Left cardiac atrium (tissue), 4 donors: Measurements from ENCODE around the gene GMFB. TPM values are rescaled to one million over a fixed set of nuclear protein-coding genes. Genes with fewer than 3 reads are reported as not detected.

Experiments used
- ATAC-seq, 2 donors: fragments of 200-7000 bp; cut with Tn5 transposase; one replicate each; pipeline ENCODE4 v1.9.1; 2020; ENCODE audit warnings: mild to moderate bottlenecking in 2 of 2, moderate library complexity in 2 of 2
- DNase-seq: peaks from one replicate; pipeline ENCODE4 v3.0.0-alpha.2; 2020
- intact Hi-C, 2 donors: fragments of 100-400 bp; cut with DNase I; formaldehyde crosslinking; loops; one replicate each; pipeline versions ENCODE4 v1.14.1 to v1.15.1; 2022 to 2023
- long read RNA-seq: library from polyadenylated mRNA; unstranded; transcript quantifications from one replicate; pipeline ENCODE4 v2.0.0, GENCODE V29; 2021
- total RNA-seq, 2 donors: library from RNA; stranded (reverse); fragmentation: NEBNext Ultra II Directional; extraction: Animal tissue kit (Norgen Biotek cat#: 25700); gene quantifications; one replicate each; pipeline ENCODE4 v1.2.1, GENCODE V29; 2021
- donor health status: DM: no; HTN: yes; CAD: no.
- donor health status: DM: no; HTN: yes; CAD: no; lungs with severe emphysema.
- donor health status: DM: yes; HTN: yes; CAD: no.
- donor health status: Dilated cardiomyopathy.

Gene GMFB
- total RNA-seq = 10 to 100 TPM; 31.3 to 32.7 TPM
- long read RNA-seq, full-length matches to known transcripts = 11 of 16 reads
- long read RNA-seq, partial matches to known transcripts = 0 of 16 reads
- long read RNA-seq, other reads (novel, unspliced or antisense) = 5 of 16 reads

DNA sequence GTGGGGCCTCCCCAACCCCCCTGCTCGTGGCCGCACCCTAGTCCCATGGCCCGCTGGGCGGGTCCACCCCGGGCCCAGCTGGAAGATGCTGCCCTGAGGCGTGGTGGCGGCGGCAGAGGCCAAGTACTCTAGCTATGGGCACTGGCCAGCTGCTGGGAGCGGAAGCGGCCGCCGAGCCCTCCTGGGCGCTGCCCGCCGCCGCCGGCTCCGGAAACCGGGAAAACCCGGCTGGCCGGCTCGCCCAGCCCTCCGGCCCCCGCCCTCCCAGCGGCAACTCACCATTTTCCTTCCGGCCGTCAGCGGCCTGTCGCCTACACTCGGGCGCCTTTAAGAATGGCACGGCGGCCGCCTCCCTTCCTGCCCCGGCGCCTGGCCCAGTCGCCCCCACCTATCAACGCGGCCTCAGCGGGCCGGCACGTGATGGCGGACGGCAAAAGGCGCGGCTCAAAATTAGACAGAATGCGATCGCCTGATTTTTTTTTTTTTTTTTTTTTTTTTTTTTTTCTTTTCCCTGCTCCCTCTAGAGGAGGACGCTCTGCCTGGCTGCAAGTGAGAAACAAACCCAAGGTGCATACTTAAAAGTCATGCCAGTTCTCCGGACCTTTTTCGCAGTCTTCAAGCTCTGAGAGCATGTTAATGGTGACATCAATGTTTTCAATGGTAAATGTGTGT, at the start of gene GMFB:
Gene GMFB (minus strand): TSS at position 335 of the 672 bp plus-strand sequence. CDS start 53 bp downstream, at position 282.
- peak; percentile 95 for DNase-seq
- intact Hi-C loops = no loop called here
- peak; percentile 97 for ATAC-seq

DNA sequence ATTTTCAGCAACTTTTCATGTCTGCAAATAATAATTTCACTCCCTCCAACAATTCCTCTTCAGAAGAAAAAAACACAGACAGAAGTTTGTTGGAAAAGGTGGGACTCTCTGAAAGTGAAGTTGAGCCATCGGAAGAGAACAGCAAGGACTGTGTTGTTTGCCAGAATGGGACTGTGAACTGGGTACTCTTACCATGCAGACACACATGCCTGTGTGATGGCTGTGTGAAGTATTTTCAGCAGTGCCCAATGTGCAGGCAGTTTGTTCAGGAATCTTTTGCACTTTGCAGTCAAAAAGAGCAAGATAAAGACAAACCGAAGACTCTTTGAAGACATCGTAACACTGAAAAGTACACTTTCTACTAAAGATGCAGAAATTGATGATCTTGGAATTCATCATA, 49.3 kb upstream of the GMFB start:
- intact Hi-C loops = no loop called here
- ATAC-seq (no peak), DNase-seq (no peak)

DNA sequence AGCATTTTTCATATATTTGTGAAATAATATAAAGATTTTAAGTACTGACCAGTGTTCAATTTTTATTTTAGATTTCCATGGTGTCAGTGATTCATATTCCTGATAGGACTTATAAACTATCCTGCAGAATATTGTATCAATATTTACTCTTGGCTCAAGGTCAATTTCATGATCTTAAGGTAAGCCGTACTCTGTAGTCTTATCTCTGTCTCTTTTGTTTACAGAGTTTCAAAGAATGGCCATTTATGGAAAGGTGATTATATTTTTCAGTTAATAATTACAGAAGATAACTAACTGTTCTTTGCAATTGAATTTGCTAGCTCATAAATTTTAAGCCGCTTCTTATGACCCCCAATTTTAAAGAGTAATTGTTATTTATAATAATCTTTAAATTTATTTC, 48.9 kb upstream of the GMFB start:
- intact Hi-C loops = no loop called here
- ATAC-seq (no peak), DNase-seq (no peak)

DNA sequence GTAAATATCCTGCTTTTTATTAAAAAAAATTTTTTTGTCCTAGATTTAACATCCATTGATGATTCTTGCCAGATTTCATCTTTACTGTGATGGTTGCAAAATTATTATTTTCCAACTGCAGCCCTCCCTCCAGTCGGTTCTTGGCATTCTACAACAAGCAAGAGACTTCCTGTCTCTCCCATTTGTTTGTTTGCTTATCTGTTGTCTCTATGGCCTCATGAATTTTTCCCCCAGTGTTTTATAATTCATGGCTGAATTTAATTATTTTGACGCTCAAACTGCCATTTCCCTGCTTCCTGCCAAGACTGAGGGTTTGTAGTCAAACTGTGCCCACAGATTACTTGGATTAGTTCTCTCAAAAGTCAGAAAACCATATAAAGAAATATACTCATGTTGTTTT, 46.9 kb upstream of the GMFB start:
- ATAC-seq = no peak
- intact Hi-C loops = no loop called here
- no peak for DNase-seq

DNA sequence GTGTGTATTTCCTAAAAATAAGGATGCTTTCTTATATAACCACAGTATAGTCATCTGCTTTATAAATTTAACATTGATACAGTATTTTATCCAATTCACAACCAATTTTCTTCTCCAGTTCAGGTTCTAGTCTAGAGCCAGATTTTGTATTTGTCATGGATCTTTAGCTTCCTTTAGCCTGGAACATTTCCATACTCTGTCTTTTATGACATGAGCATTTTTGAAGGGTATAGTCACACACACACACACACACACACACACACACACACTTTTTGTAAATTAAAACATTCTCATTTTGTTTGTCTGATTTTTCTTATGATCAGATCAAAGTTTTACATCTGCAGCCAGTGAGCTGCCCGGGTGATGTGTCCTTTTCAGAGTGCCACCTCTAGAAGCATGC, 46.3 kb upstream of the GMFB start:
- DNase-seq (no peak), ATAC-seq (no peak)
- intact Hi-C loops = no loop called here

DNA sequence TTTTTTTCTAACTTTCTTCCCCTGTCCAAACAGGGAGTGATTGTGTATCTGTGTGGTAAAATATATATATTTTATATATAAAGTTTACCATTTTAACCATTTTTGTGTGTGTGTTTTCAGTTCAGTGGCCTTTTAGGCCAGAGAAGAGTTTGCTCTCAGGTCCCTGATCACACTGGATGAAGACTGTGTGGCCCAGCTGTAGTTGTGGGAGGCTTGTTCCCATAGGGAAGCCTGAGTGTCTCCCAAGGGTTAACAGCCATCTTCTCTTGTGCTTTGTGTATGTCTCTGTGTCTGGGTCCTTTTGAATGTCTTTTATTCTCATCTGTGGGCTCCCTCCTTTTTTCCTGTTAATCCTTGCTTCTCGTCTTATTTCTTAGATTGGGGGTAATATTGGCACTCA, 44.3 kb upstream of the GMFB start:
- intact Hi-C loops = no loop called here
- DNase-seq = no peak
- ATAC-seq = no peak

DNA sequence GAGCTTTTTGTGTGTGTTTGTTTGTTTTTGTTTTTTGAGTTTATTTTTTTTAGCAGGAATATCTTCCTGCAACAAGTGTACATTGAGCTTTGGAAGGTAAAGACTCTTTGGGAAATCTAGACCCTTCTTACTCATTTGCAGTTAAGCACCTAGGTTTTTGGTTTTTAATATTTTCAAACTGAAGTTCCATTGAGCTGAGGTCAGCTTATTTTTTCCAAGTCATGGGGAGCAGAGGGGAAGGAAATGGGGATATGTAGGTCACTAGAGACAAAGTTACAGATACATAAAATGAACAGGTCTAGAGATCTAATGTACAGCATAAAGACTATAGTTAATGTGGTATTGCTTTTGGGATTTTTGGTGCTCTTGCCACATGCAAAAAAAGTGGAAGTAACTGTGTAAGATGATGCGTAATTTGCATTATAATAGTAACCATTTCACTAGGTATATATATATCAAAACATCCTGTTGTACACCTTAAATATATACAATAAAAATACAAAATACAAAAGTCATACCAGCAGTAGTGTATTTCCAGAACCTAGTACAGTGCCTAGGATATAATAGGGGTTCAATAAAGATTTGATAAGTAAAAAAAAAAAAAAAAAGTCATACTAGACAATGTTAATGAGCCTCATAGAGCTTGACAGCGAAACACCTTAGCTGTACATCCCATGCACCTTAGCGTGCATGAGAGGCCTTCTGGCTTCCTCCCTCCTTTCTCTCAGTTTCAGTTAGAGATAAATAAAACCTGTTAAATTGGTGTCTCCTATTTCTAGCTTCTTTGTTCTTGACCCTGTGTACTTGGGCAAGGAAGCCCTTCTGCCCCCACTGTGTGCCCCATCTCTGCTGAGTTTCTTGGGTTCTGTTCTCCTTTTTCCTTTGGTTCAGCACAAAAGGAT, 43.6 kb upstream of the GMFB start:
- DNase-seq (no peak), ATAC-seq (no peak)
- intact Hi-C loops = no loop called here

DNA sequence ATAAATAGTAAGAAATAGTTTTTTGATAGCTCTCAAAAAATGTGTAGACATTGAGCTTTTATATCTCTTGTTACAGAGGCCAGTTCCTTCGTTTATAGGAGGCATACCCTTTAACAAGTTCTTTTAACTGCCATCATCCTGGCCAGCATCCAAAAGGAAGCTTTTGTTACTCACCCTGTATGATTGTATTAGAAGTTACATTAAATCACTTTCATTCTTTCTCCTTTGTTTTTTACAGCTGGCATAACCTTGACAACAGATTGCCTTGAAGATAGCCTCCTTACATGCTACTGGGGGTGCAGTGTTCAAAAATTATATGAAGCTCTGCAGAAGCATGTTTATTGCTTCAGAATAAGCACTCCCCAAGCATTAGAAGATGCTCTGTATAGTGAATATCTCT, 41.0 kb upstream of the GMFB start:
- ATAC-seq (no peak), DNase-seq (no peak)
- intact Hi-C loops = no loop called here

DNA sequence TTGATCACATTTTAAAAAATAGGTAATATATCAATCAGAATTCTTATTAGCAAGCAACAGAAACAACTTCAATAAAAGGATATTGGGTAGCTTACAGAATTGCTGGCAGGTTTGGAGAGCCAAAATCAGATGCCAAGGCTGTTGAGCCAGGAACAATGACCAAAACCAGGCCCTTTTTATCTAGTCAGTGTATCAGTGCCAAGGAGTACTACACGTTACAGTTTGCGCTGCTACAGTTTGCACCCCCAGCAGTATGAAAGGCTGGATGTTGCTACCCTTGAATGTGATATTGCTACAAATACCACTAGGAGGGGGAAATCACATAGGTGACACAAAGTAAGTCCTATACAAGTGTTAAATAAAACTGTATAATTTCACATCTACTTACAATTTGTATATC, 40.2 kb upstream of the GMFB start:
- DNase-seq (no peak), ATAC-seq (no peak)
- intact Hi-C loops = no loop called here

DNA sequence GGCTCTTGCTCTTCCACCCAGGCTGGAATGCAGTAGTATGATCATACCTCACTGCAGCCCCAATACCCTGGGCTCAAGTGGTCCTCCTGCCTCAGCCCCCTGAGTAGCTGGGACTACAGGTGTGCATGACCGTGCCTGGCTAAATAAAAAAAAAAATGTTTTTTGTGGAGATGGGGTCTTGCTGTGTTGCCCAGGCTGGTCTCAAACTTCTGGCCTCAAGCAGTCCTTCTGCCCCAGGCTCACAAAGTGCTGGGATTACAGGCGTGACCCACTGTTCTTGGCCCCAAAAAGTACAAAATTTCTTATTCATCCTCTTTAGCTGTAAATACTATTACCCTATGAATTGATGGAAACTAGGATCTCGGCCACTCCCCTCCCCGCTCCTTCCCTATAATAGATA, 35.6 kb upstream of the GMFB start:
- intact Hi-C loops = no loop called here
- no peak for DNase-seq
- ATAC-seq = no peak

DNA sequence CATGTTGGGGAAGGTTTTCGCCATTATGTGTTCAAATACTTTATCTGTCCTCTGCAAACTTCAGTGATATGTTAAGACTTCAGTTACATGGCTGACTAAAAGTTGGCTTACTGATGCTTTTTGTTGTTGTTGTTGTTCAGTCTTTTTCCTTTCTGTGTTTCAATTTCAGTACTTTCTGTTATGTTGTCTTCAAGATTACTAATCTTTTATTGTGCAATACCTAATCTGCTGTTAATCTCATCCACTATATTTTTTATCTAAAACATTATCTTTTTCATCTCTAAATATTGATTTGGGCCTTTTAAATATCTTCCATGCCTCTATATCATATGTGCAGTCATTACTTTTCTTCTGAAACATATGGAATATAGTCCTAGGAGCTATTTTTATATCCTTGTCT, 27.9 kb upstream of the GMFB start:
- intact Hi-C loops = no loop called here
- no peak for DNase-seq
- no peak for ATAC-seq

DNA sequence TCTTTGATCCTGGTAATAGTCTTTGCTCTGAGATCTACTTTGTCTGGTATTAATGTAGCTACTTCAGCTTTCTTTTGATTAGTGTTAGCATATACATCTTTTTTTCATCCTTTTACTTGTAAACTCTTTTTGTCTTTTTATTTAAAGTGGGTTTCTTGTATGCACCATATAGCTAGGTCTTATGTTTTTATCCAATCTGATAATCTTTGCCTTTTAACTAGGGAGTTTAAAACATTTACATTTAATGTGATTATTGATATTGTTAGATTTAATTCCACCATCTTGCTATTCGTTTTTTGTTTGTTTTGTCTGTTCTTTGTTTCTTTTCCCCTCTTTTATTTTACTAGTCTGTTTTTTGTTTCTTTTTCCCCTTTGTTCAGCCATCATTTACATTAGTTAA, 26.9 kb upstream of the GMFB start:
- intact Hi-C loops = no loop called here
- ATAC-seq = no peak
- DNase-seq = no peak

DNA sequence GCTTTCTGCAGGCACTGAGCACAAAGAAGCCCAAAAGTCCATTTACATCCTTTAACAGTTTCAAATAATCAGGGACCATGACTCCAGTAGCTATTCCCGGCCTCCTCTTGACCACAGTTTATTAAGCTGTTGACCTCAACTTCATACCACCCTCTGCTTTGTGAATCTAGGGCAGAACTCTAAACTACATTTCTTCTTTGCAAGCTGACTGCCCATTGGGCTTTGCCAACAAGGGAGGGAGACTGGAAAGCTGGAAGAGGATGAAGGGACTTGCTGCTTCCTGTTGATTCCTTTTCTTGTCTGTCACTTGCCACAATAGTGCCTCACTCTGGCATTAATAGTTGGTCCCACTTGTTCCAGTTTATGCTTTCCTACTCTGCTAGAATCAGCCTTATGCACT, 23.6 kb upstream of the GMFB start:
- ATAC-seq (no peak), DNase-seq (no peak)
- intact Hi-C loops = no loop called here

DNA sequence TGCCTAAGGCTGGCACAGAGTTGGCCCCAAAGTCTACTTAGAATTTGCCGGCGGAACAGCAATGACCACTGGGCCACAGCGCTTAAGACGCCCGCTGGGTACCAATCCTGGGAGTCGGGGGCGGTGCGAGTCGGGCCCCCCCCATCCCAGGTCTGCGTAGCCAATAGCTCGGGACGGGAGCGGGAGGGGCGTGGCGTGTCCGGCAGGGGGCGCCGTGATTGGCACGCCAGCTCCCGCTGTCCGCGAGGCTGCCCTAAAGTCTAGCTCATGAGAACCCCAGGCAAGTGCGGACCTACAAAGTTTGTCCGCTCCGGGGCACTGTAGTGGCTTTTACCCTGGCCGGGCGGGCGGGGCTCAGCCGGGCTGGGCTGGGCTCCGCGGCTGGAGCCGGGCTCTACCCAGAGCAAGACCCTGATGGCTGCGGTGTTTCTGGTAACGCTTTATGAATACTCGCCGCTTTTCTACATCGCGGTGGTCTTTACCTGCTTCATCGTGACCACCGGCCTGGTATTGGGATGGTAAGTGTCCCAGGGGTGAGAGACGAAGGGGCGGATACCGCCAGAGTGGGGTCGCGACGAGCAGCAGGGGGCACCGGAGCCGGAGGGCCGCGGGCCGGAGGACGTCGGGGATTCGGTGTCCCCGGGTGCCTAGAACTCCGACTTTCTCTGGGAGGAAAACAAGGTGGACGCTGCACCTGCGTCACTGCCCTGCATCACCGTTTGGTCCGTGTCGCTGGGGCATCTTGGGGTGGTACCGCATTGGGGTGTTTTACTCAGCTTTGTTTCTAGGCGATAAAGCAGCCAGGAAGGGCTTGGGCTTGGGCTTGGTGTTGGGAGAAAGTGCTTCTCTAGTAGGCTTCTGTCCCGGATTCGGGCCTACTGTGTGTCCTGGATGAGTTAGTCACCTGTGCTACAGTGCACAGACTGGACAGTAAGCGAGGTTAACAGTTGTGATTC, 21.0 kb upstream of the GMFB start, which contains the start of gene CGRRF1:
Gene CGRRF1 (plus strand): TSS at position 361 of the 956 bp plus-strand sequence. CDS start 54 bp downstream, at position 415.
- DNase-seq (peak; percentile 99), ATAC-seq (peak; percentile 99 to 100)
- intact Hi-C loops = no loop called here

DNA sequence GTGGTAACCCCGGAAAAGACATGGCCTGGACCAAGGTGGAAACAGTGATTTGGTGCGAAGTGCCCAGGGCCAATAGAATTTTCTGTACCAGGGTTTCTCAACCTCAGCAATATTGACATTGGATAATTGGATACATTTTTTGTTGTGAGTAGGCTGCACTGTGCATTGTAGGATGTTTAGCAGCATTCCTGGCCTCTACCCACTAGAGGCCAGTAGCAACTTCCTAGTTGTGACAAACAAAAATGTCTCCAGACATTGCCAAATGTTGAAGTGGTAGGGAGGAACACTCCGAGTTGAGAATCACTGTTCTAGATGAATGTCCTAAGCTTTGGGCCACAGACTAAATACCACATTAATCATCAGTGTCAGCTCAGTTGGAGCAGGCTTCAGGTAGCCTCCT, 14.7 kb upstream of the GMFB start:
- intact Hi-C loops = no loop called here

DNA sequence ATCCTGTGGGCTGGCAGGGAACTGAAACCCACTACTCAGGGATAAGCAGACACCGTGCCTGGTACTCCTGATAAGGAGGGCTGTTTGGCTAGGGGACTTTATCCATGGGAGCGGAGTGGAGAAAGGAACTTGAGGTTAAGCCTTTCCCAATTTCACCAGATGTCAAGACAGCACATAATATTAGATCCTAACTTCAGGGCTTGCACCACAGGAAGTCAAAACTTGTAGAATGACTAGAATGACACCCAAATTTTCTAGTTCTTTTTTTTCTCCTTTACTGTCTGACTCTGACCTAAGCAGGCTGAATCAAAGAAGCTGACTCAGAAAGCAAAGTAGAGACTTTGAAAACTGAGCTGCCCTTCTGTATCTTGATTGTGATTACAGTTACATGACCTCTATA, 13.8 kb upstream of the GMFB start:
- DNase-seq = no peak
- peak in 1 of 2 donors; percentile 44 for ATAC-seq
- intact Hi-C loops = no loop called here

More for the DNA sequence above, 14.7 kb upstream of the GMFB start:
- ATAC-seq = no peak
- DNase-seq = no peak

DNA sequence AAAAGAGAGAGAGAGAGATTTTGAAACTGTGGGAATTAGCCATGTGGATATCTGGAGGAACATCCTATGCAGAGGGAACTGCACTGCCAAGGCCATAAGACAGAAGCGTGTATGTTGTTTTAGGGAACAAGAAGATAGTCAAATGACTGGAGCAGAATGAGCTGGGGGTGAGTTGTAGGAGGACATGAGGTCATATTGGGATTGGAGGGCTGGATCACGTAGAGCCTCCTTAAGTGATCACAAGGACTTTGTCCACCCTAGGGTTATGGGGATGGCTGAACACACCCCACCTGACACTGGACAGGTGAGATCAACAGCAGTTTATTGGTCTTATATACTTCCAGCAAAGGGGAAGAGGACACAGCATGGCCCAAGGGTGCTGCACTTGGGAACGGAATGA, 12.7 kb upstream of the GMFB start:
- ATAC-seq = no peak
- no peak for DNase-seq
- intact Hi-C loops = no loop called here

DNA sequence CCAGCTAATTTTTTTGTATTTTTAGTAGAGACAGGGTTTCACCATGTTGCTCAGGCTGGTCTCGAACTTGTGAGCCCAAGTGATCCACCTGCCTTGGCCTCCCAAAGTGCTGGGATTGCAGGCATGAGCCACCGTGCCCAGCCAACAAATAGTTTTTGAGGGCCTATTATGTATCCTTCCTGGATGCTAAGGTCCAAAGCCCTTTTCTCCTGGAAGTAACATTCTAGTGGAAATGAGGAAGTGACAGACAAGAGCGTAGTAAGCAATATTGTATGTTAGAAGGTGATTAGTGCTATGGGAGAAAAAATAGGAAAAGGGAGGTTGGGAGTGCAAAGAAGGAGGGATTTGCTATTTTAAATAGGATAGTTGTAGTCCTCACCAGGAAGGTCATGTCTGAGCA, 12.0 kb upstream of the GMFB start:
- no peak for DNase-seq
- ATAC-seq = no peak
- intact Hi-C loops = no loop called here

DNA sequence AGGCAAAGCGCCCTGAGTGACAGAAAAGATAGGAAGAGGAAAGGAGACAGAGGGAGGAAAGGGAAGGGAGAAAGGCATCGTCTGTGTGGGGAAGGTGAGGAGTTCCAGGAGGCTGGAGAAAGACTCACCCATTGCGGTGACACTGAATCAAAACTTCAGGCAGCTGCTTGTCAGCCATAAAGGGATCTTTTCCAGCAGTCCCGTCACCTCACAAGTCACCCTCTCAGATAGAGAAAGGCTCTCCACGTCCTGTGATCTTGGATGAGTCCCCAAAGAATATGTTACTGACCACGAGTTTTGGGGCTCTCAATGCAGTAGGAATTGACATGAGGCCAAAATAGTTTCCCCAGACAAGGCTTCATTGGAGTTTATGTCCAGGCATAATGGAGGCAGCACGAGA, 9.8 kb upstream of the GMFB start:
- intact Hi-C loops = no loop called here
- no peak for DNase-seq
- peak; percentile 11 to 34 for ATAC-seq
